GM23338 (cell line): ENCODE results near the gene PCDHGA1. TPM values are rescaled to one million over a fixed set of nuclear protein-coding genes. Genes with fewer than 3 reads are reported as not detected.

Experiments used
- ATAC-seq: fragments of 200-7000 bp; cut with Tn5 transposase; 3 replicates; pipeline ENCODE4 v1.9.1; 2020
- DNase-seq: peaks from one replicate; pipeline ENCODE4 v3.0.0-alpha.2; 2015; ENCODE audit warnings: low spot score
- H2AFZ ChIP-seq: fragments of 200-600 bp; sonication (generic); 2 replicates; pipeline ENCODE4 v1.8.0; 2016; ENCODE audit warnings: antibody characterized with exemption, mild to moderate bottlenecking, moderate library complexity
- H3F3A ChIP-seq: fragments of 200-600 bp; sonication (generic); replicated peaks from 2 replicates; pipeline ENCODE4 v1.8.0; 2017; ENCODE audit warnings: antibody characterized with exemption, mixed run types, low read depth
- H3K27ac ChIP-seq: fragments of 200-600 bp; sonication (generic); 2 replicates; pipeline ENCODE4 v1.6.1; 2016; ENCODE audit warnings: low read depth
- H3K27me3 ChIP-seq: fragments of 200-600 bp; sonication (generic); 2 replicates; pipeline ENCODE4 v1.8.0; 2016; ENCODE audit warnings: mild to moderate bottlenecking, mixed run types, moderate library complexity; ENCODE audit not compliant: insufficient read depth
- H3K36me3 ChIP-seq: fragments of 200-600 bp; sonication (generic); 2 replicates; pipeline ENCODE4 v1.8.0; 2016; ENCODE audit warnings: mild to moderate bottlenecking; ENCODE audit not compliant: insufficient read depth
- H3K4me1 ChIP-seq: fragments of 200-600 bp; sonication (generic); 2 replicates; pipeline ENCODE4 v1.8.0; 2016; ENCODE audit warnings: mild to moderate bottlenecking, moderate library complexity; ENCODE audit not compliant: insufficient read depth
- H3K4me2 ChIP-seq: fragments of 200-600 bp; sonication (generic); 2 replicates; pipeline ENCODE4 v1.7.1; 2017; ENCODE audit warnings: mixed run types
- H3K4me3 ChIP-seq: fragments of 200-600 bp; sonication (generic); 2 replicates; pipeline ENCODE4 v1.6.1; 2016; ENCODE audit warnings: mixed run types
- H3K79me2 ChIP-seq: fragments of 200-600 bp; sonication (generic); replicated peaks from 2 replicates; pipeline ENCODE4 v1.8.0; 2017; ENCODE audit warnings: mild to moderate bottlenecking; ENCODE audit not compliant: insufficient read depth
- H3K9me2 ChIP-seq: fragments of 200-600 bp; sonication (generic); 2 replicates; pipeline ENCODE4 v1.8.0; 2017; ENCODE audit not compliant: insufficient read depth
- H4K20me1 ChIP-seq: fragments of 200-600 bp; sonication (generic); replicated peaks from 2 replicates; pipeline ENCODE4 v1.8.0; 2017; ENCODE audit warnings: mild to moderate bottlenecking; ENCODE audit not compliant: insufficient read depth
- H3K27ac Mint-ChIP-seq: 2 replicates; pipeline ENCODE4 v1.8.0; 2020; ENCODE audit warnings: inconsistent platforms, mild to moderate bottlenecking, moderate library complexity, mixed read lengths
- H3K27me3 Mint-ChIP-seq: 3 replicates; pipeline ENCODE4 v1.8.0; 2022; ENCODE audit warnings: low read depth, mild to moderate bottlenecking, moderate library complexity, mixed read lengths, inconsistent platforms; ENCODE audit not compliant: insufficient read depth, poor library complexity
- H3K36me3 Mint-ChIP-seq: 3 replicates; pipeline ENCODE4 v1.8.0; 2021; ENCODE audit warnings: low read depth, mild to moderate bottlenecking, inconsistent platforms, moderate library complexity, mixed read lengths
- H3K4me1 Mint-ChIP-seq: 3 replicates; pipeline ENCODE4 v1.8.0; 2020; ENCODE audit warnings: mild to moderate bottlenecking, inconsistent platforms, mixed read lengths
- H3K4me3 Mint-ChIP-seq: 3 replicates; pipeline ENCODE4 v1.8.0; 2021; ENCODE audit warnings: moderate library complexity, mild to moderate bottlenecking, inconsistent platforms, mixed read lengths
- H3K9me3 Mint-ChIP-seq: 3 replicates; pipeline ENCODE4 v1.8.0; 2020; ENCODE audit warnings: moderate library complexity, mild to moderate bottlenecking, inconsistent platforms, mixed read lengths
- CTCF ChIP-seq, 2 experiments: fragments of 200-600 bp in 1 of 2; sonication (generic) in 1 of 2; conservative IDR thresholded peaks; 2 replicates each; pipeline versions ENCODE4 v1.5.1 to v1.6.1; 2016 to 2017; ENCODE audit warnings: antibody characterized with exemption in 2 of 2, low read depth in 2 of 2, mild to moderate bottlenecking in 2 of 2, moderate library complexity in 1 of 2
- EZH2phosphoT487 ChIP-seq: fragments of 200-600 bp; sonication (generic); IDR thresholded peaks from one replicate; pipeline ENCODE4 v1.8.1; 2018; ENCODE audit warnings: antibody characterized with exemption; ENCODE audit not compliant: unreplicated experiment
- STAT1 ChIP-seq: IDR thresholded peaks from one replicate; pipeline ENCODE4 v1.6.1; 2016; ENCODE audit warnings: antibody characterized with exemption; ENCODE audit not compliant: unreplicated experiment
- ZNF462 ChIP-seq: fragments of 250-450 bp; sonication (Bioruptor Pico); IDR thresholded peaks from 2 replicates; pipeline ENCODE4 v1.5.0; 2020; ENCODE audit warnings: mild to moderate bottlenecking, moderate library complexity
- polyA plus RNA-seq: library from polyadenylated mRNA; unstranded; fragments of >200 nt; fragmentation: Nextera tagmentation; extraction: Ambion mirVana; gene quantifications from 2 replicates; pipeline ENCODE4 v1.2.1, GENCODE V29; 2016
- total RNA-seq: library from RNA; depleted of rRNA; stranded (reverse); fragments of >200 nt; shearing (Covaris generic); gene quantifications from 2 replicates; pipeline ENCODE4 v1.2.3, GENCODE V29; 2014

The PCDHGA1 gene
- total and polyA plus RNA-seq, 2 experiments from 2014 or later, result 0.39 to 1.7 TPM

DNA sequence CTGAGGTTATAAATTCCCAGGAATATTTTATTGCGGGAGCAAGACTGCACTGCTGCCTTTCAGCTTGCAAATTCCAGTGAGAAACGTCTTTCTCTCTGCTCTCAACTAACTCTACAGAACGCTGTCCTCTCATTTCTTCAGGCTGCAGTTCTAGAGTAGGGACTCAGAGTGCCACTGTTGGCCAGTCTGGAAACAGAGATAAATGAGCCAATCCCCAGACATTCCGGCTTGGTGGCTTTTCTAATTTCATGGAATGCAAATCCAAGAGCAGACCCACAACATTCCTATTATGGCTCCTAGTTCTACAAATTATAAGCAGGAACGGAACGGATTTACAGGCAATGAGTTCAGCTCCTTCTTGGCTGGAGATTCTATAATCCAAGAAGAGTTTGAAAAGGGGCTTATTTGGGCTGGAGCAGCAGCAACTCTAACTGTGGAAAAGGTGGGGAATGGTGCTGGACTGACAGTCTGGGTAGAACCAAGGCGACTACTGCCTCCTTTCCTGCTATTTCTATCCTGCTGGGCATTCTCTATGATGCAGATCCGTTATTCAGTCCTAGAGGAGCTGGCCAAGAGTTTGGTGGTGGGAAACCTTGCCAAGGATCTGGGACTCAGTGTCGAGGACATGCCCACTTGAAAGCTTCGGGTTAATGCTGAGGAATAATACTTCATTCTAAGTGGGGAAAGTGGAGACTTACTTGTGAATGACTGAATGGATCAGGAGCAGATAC, 109.3 kb downstream of the PCDHGA1 start:
- H3K4me2 ChIP-seq, result no peak overlapping the region; the same call in 1 of the 2 replicates
- H3K27ac Mint-ChIP-seq, result no peak overlapping the region
- H3K4me3 Mint-ChIP-seq, result no peak overlapping the region
- no peaks in the 10 kb centered on the region; the same call in 1 of the 2 replicates for H4K20me1 ChIP-seq
- no peaks in the 10 kb centered on the region for H3F3A ChIP-seq
- H3K36me3 Mint-ChIP-seq, result peaks cover 14% of the 10 kb centered on the region
- no peak overlapping the region for H3K27ac ChIP-seq
- TF ChIP-seq ZNF462 (CRISPR knock-in tag) (no peak), STAT1 (no peak), EZH2phosphoT487 (no peak), CTCF (conservative IDR thresholded peaks at IDR 0.05; ENCODE audit: low read depth in 2 of 2) (0 out of 4 replicates have a peak, but pooled peaks of 1 of the 2 experiments have one; percentile 12)
- peaks cover 9% of the 10 kb centered on the region for H3K4me1 Mint-ChIP-seq
- no peaks in the 10 kb centered on the region for H3K27me3 Mint-ChIP-seq
- no peaks in the 10 kb centered on the region for H3K9me2 ChIP-seq
- no peaks in the 10 kb centered on the region for H3K36me3 ChIP-seq
- H3K4me1 ChIP-seq, result peaks cover 10% of the 10 kb centered on the region
- peak; percentile 29 for DNase-seq
- no peak overlapping the region for H2AFZ ChIP-seq
- no peak overlapping the region for H3K4me3 ChIP-seq
- H3K27me3 ChIP-seq, result no peaks in the 10 kb centered on the region
- peaks cover 12% of the 10 kb centered on the region; the same call in 1 of the 3 replicates for H3K9me3 Mint-ChIP-seq
- H3K79me2 ChIP-seq, result no peaks in the 10 kb centered on the region
- peak; percentile 59 for ATAC-seq
